Adrenal gland (tissue), 12 donors: ENCODE data around the gene GJB5. TPM values are rescaled to one million over a fixed set of nuclear protein-coding genes. Genes with fewer than 3 reads are reported as not detected.

Source experiments
- DNase-seq, 7 donors: peaks; one replicate each; pipeline ENCODE4 v3.0.0-alpha.2; 2019 to 2020
- H3K27ac ChIP-seq, 5 donors: fragments of 200-600 bp; sonication (generic) in 4 of 5; 1 replicate in 3 of 5; 2 replicates in 2 of 5; pipeline versions ENCODE4 v1.5.1 to v1.8.0; 2016 to 2020; ENCODE audit warnings: mild to moderate bottlenecking in 1 of 5
- H3K27me3 ChIP-seq: fragments of 200-600 bp; 2 replicates; pipeline ENCODE4 v1.8.0; 2021
- H3K36me3 ChIP-seq, 2 donors: fragments of 200-600 bp; replicated peaks in 1 of 2; 1 replicate in 1 of 2; 2 replicates in 1 of 2; pipeline versions ENCODE4 v1.5.1 to v1.8.0; 2018 to 2022
- H3K4me1 ChIP-seq, 2 donors: fragments of 200-600 bp; replicated peaks in 1 of 2; 1 replicate in 1 of 2; 2 replicates in 1 of 2; pipeline versions ENCODE4 v1.5.1 to v1.8.0; 2018 to 2021
- H3K4me3 ChIP-seq, 4 donors: fragments of 200-600 bp; sonication (generic) in 3 of 4; one replicate each; pipeline ENCODE4 v1.5.1; 2016 to 2018
- H3K9me3 ChIP-seq, 3 donors: fragments of 200-600 bp; sonication (generic) in 1 of 3; replicated peaks in 1 of 3; 1 replicate in 2 of 3; 2 replicates in 1 of 3; pipeline versions ENCODE4 v1.5.1 to v1.8.0; 2016 to 2021
- CTCF ChIP-seq, 6 experiments: fragments of 450-650 bp in 4 of 6; fragments of 200-600 bp in 2 of 6; sonication (generic) in 1 of 6; IDR thresholded peaks; 1 replicate in 5 of 6; 2 replicates in 1 of 6; pipeline versions ENCODE4 v1.5.1 to v1.8.0; 2016 to 2021; ENCODE audit warnings: antibody characterized with exemption in 6 of 6, mild to moderate bottlenecking in 2 of 6, moderate library complexity in 1 of 6
- POLR2A ChIP-seq, 2 donors: fragments of 450-650 bp; IDR thresholded peaks; one replicate each; pipeline ENCODE4 v1.6.1; 2017; ENCODE audit warnings: antibody characterized with exemption in 2 of 2, mild to moderate bottlenecking in 2 of 2, moderate library complexity in 1 of 2
- WGBS, 4 donors: extraction: QIAGEN DNeasy Blood & Tissue Kit in 2 of 4; methylation state at CpG; one replicate each; pipeline versions ENCODE4 v1.1.5 to v1.1.7; 2013 to 2017; 5-methylcytosine and 5-hydroxymethylcytosine counted together
- intact Hi-C, 2 donors: fragments of 100-400 bp; cut with DNase I; formaldehyde crosslinking; loops; one replicate each; pipeline versions ENCODE4 v1.14.1 to v1.15.0; 2022 to 2023
- polyA plus RNA-seq, 3 donors: library from polyadenylated mRNA; stranded (reverse); fragments of 200-250 nt in 2 of 3; fragments of 350-450 nt in 1 of 3; fragmentation: Illumina TruSeq in 1 of 3; extraction: RNeasy Lipid Tissue Mini Kit (QIAGEN cat#74804) in 1 of 3; gene quantifications; one replicate each; pipeline ENCODE4 v1.2.3, GENCODE V29; 2013 to 2014
- total RNA-seq, 9 donors: library from RNA; depleted of rRNA in 4 of 9; stranded (reverse); fragments of >200 nt in 4 of 9; fragments of 120-200 nt in 1 of 9; fragmentation: NEBNext Ultra II Directional in 1 of 9; extraction: Animal tissue kit (Norgen Biotek cat#: 25700) in 1 of 9; gene quantifications; one replicate each; pipeline versions ENCODE4 v1.1.0 to v1.2.4, GENCODE V29; 2013 to 2023
- donor health status: healthy with polysubstance abuse.
- donor health status: Bipolar disorder and iron deficiency.
- donor health status: DM: yes; HTN: yes; CAD: no.
- donor health status: DM: no; HTN: no; CAD: no.
- donor health status: DM: no; HTN: no; CAD: no.
- donor health status: DM: yes; HTN: yes; CAD: no.

GJB5 gene
- total and polyA plus RNA-seq, 12 donors: not detected

- TF ChIP-seq POLR2A (IDR thresholded peaks at IDR 0.05) (no peak), CTCF (IDR thresholded peaks at IDR 0.05) (no peak)
These were observed 9.2 kb upstream of the GJB5 start for GRCh38 chr1:34745666-34746065.

GRCh38 chr1:34746101-34746500 lies 8.7 kb upstream of the GJB5 start:
- WGBS, 4 donors: 75 to 88% (median 85%) methylated on average over 4 of the region's 4 CpGs

More at GRCh38 chr1:34745666-34746065, 9.2 kb upstream of the GJB5 start:
- no peak overlapping the region for H3K27ac ChIP-seq
- H3K27me3 ChIP-seq: no peaks in the 10 kb centered on the region
- H3K4me3 ChIP-seq: no peak overlapping the region
- no peaks in the 10 kb centered on the region for H3K36me3 ChIP-seq
- no peaks in the 10 kb centered on the region for H3K9me3 ChIP-seq
- DNase-seq: no peak
- 53 to 79% (median 64%) methylated on average over 3 to 5 of the region's 5 CpGs for WGBS, 4 donors
- no peaks in the 10 kb centered on the region for H3K4me1 ChIP-seq
- intact Hi-C loops: no loop called here

GRCh38 chr1:34746785-34747637 lies 7.8 kb upstream of the GJB5 start:
- WGBS, 4 donors: 68 to 72% (median 71%) methylated on average over 17 to 18 of the region's 18 CpGs
- no peak for DNase-seq
- Histone ChIP-seq H3K36me3 (no peaks in the 10 kb centered on the region), H3K4me3 (no peak overlapping the region), H3K4me1 (no peaks in the 10 kb centered on the region), H3K27ac (no peak overlapping the region), H3K9me3 (no peaks in the 10 kb centered on the region), H3K27me3 (no peaks in the 10 kb centered on the region)
- intact Hi-C loops: no loop called here
- no peak for TF ChIP-seq POLR2A (IDR thresholded peaks at IDR 0.05)
- no peak for TF ChIP-seq CTCF (IDR thresholded peaks at IDR 0.05)

More at GRCh38 chr1:34746101-34746500, 8.7 kb upstream of the GJB5 start:
- intact Hi-C loops: no loop called here
- no peaks in the 10 kb centered on the region for H3K4me1 ChIP-seq
- no peak overlapping the region for H3K4me3 ChIP-seq
- no peak for DNase-seq
- H3K36me3 ChIP-seq: no peaks in the 10 kb centered on the region
- no peaks in the 10 kb centered on the region for H3K9me3 ChIP-seq
- no peak for TF ChIP-seq POLR2A (IDR thresholded peaks at IDR 0.05)
- no peak for TF ChIP-seq CTCF (IDR thresholded peaks at IDR 0.05)
- H3K27me3 ChIP-seq: no peaks in the 10 kb centered on the region
- H3K27ac ChIP-seq: no peak overlapping the region

GRCh38 chr1:34747638-34747941 lies 7.3 kb upstream of the GJB5 start:
- intact Hi-C loops: no loop called here
- H3K9me3 ChIP-seq: no peaks in the 10 kb centered on the region
- no peaks in the 10 kb centered on the region for H3K27me3 ChIP-seq
- 64 to 75% (median 70%) methylated on average over 5 to 6 of the region's 6 CpGs for WGBS, 4 donors
- TF ChIP-seq CTCF (IDR thresholded peaks at IDR 0.05): no peak
- no peak for TF ChIP-seq POLR2A (IDR thresholded peaks at IDR 0.05)
- no peak overlapping the region for H3K27ac ChIP-seq
- no peaks in the 10 kb centered on the region for H3K4me1 ChIP-seq
- no peak for DNase-seq
- H3K36me3 ChIP-seq: no peaks in the 10 kb centered on the region
- H3K4me3 ChIP-seq: no peak overlapping the region
